ENCODE measurements around the gene ATPAF2.

The ATPAF2 gene

DNA sequence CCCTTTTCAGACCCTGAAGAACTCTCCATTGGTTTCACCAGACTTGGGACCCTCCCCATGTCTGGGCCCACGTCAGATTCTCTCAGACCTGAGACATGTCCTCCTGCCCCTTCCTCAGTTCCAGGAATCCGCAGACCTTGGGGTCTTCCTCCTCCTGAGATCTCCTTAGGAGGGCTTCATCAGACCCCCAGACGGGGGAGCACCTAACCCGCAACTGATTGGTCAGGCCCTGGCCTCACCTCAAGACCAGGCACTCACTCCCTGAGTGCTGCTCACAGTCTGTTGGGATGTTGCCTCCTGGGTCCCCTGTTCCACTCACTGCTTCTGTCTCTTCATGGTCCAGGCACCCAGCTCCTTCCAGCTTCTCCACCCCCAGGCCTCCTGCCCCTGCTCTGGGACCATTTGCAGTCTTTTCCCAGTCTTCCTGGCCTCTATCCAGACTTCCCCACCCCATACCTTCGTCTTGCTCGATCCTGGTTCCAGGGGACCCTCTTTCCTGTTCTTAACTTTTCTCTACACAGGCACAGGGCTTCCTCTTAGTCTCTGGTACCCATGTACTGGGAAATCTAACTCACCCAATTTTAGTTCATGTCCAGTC, 1.4 kb upstream of the ATPAF2 start:
- TF ChIP-seq, protein P1, sequence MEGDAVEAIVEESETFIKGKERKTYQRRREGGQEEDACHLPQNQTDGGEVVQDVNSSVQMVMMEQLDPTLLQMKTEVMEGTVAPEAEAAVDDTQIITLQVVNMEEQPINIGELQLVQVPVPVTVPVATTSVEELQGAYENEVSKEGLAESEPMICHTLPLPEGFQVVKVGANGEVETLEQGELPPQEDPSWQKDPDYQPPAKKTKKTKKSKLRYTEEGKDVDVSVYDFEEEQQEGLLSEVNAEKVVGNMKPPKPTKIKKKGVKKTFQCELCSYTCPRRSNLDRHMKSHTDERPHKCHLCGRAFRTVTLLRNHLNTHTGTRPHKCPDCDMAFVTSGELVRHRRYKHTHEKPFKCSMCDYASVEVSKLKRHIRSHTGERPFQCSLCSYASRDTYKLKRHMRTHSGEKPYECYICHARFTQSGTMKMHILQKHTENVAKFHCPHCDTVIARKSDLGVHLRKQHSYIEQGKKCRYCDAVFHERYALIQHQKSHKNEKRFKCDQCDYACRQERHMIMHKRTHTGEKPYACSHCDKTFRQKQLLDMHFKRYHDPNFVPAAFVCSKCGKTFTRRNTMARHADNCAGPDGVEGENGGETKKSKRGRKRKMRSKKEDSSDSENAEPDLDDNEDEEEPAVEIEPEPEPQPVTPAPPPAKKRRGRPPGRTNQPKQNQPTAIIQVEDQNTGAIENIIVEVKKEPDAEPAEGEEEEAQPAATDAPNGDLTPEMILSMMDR (IDR thresholded peaks at IDR 0.05; ENCODE audit: low read depth, low read length, missing control alignments): no peak
- DNase-seq (ENCODE audit: low read depth): no peak
- peak overlapping the region; percentile 68 for H3K4me3 ChIP-seq (ENCODE audit: low read depth, low read length)

DNA sequence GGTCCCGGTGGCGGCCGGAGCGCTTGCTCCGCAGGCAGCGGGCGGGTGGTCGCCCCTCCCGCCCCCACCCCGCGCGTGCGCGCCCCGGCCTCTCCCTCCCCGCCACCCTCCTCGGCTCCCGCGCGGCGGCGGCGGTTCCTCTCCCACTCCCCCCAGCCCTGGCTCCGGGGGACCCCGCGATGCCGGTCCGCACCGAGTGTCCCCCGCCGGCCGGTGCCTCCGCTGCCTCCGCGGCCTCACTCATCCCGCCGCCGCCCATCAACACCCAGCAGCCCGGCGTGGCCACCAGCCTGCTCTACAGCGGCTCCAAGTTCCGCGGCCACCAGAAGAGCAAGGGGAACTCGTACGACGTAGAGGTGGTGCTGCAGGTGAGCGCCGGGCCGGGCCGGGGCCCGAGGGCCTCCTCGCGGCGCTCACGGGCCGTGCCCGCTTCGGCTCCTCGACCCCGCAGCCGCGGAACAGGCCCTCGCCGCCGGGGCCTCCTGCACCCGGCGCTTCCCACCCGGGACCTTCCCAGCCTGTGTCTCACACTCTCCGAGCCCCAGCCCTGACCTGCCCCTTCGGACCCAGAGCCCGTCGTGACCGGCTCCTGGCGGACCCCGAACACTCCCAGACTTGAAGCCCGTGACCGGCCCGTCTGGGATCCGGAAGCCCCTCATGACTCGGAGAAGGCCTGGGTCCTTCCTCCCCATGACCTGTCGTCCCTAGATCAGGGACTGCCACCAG, 730 bp upstream of the ATPAF2 start:
- no peak for DNase-seq (ENCODE audit: low read depth)
- TF ChIP-seq, protein P1 (IDR thresholded peaks at IDR 0.05; ENCODE audit: low read depth, low read length, missing control alignments): no peak
- peak overlapping the region; percentile 68 for H3K4me3 ChIP-seq (ENCODE audit: low read depth, low read length)

DNA sequence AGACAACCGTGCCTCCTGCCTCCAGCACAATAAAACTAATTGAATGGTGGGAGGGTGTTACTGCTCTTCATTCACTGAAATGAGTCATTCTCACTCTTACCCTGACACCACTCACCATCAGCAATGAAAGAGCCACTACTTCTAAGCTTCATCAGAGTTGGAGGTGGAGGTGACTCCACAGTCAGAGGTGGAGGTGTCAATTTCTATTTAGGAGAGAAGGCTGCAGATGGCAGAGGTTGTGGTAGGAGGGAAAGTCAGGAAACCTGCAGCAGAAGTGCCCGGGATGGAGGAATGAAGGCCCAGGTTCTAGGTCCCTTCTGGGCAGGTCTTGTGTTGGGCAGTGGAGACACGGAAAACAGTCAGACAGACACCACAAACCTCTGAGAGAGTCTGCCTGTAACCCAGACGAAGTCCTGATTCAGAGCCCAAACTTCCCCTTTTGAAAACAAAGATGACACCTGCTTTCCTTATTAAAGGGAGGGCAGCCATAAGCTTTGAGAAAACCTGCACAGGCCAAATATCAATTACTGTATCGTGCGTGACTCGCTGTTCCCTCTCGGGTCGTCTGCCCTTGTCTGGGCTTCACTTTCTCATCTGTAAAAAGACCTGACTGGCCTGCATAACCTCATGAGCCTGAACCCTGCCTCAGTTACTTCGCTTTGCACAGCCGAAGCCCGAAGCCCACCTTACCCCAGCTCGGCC, 668 bp downstream of the ATPAF2 start:
- TF ChIP-seq, protein P1 (IDR thresholded peaks at IDR 0.05; ENCODE audit: low read depth, low read length, missing control alignments): no peak
- H3K4me3 ChIP-seq (ENCODE audit: low read depth, low read length): peak overlapping the region; percentile 68
- no peak for DNase-seq (ENCODE audit: low read depth)

DNA sequence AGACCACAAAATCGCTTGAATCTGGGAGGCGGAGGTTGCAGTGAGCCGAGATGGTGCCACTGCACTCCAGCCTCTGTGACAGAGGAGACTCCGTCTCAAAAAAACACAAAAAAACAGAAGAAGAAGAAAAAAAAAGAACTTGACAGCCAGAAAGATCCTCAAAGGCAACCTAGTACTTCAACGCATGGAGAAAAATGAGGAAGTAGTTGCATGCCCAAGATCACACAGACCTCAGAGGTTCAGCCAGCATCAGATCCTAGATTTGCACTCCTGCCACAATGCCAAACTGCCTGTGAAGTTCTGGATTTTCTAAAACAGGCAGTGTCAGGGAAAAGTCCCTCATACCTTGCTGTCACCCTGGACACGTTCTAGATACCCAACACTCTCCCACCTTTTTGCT, 1.5 kb downstream of the ATPAF2 start:
- no peak for DNase-seq (ENCODE audit: low read depth)
- TF ChIP-seq, protein P1 (IDR thresholded peaks at IDR 0.05; ENCODE audit: low read depth, low read length, missing control alignments): no peak
- H3K4me3 ChIP-seq (ENCODE audit: low read depth, low read length): peak overlapping the region; percentile 68

DNA sequence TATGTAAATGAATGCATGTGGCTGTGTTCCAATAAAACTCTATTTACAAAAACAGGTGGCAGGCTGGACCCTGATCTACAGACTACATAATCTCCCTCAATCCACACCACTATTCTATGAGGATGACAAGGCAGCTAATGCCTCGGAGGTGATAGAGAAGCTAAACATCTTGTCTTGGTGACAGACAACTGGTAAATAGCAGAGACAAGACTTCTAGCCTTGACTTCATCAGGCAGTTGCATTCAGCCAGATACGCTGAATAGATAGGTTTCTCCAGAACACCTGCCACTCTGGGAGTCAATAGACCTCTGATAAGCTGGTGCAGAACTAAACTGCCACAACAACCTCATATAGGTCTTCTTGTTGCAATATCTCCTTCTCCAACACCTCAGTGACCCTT, 3.3 kb downstream of the ATPAF2 start:
- TF ChIP-seq, protein P1 (IDR thresholded peaks at IDR 0.05; ENCODE audit: low read depth, low read length, missing control alignments): no peak
- DNase-seq (ENCODE audit: low read depth): no peak
- no peak overlapping the region for H3K4me3 ChIP-seq (ENCODE audit: low read depth, low read length)

DNA sequence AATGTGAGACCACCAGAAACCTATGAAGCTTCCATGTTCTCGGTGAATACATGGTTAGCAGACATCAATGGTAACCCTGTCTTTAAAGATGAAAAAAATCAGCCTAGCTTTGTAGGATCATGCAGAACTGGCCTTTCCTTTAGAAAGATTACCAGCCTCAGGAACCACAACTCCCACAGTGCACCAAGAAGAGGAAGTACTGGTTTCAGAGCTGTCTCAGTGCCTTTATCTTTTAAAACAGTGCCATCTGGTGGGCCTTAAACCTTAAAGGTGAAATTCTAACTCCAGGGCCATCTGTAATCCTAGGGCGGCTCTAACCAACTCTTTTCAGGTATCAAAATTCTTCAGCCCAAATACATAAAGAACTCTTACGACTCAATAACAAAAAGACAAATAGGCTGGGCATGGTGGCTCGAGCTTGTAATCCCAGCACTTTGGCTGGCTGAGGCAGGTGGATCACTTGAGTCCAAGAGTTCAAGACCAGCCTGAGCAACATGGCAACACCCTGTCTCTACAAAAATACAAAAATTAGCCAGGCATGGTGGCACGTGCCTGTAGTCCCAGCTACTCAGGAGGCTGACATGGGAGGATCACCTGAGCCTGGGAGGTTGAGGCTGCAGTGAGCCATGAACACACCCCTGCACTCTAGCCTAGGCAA, 5.4 kb downstream of the ATPAF2 start:
- no peak overlapping the region for H3K4me3 ChIP-seq (ENCODE audit: low read depth, low read length)
- peak; percentile 74 for DNase-seq (ENCODE audit: low read depth)
- TF ChIP-seq, protein P1 (IDR thresholded peaks at IDR 0.05; ENCODE audit: low read depth, low read length, missing control alignments): peak; percentile 54
